ENCODE data around the gene SELENOS. TPM values are rescaled to one million over a fixed set of nuclear protein-coding genes. Genes with fewer than 3 reads are reported as not detected.
A peak's percentile ranks its signal among the peaks of the same experiment; 100 is the strongest.

Gene SELENOS
- total RNA-seq, 6 experiments from 2014 or later, result 30.4 to 52.5 (median 39.6) TPM

DNA sequence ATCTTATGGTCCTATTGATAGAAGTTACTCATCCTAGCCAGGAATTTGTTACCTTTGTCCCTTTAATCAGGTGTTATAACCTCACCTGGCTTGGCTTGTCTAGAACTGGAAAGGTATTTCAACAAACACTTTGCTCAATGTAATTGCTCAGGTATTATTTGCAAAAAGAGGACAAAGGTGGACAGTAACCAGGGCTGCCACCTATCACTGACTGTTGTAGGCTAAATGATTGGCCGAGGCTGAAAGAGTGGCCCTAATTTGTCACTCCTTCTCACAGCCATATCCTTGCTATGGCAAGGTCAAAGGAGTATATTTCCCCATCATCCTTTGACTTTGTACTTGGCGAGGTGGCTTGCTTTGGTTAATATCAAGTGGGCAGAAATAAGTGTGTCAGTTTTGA, 2.7 kb upstream of the SELENOS start:
- TF ChIP-seq POLR2A (IDR thresholded peaks at IDR 0.05), result no peak
- TF ChIP-seq, protein P1, sequence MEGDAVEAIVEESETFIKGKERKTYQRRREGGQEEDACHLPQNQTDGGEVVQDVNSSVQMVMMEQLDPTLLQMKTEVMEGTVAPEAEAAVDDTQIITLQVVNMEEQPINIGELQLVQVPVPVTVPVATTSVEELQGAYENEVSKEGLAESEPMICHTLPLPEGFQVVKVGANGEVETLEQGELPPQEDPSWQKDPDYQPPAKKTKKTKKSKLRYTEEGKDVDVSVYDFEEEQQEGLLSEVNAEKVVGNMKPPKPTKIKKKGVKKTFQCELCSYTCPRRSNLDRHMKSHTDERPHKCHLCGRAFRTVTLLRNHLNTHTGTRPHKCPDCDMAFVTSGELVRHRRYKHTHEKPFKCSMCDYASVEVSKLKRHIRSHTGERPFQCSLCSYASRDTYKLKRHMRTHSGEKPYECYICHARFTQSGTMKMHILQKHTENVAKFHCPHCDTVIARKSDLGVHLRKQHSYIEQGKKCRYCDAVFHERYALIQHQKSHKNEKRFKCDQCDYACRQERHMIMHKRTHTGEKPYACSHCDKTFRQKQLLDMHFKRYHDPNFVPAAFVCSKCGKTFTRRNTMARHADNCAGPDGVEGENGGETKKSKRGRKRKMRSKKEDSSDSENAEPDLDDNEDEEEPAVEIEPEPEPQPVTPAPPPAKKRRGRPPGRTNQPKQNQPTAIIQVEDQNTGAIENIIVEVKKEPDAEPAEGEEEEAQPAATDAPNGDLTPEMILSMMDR (IDR thresholded peaks at IDR 0.05), result no peak
- peaks cover 0 to 38% (median 13%) of the 10 kb centered on the region in 4 donors for H3K36me3 ChIP-seq
- peak; percentile 3 to 60 (median 42) for ATAC-seq

GRCh38 chr15:101277943-101278564, 769 bp upstream of the SELENOS start:
- Histone ChIP-seq H3K27ac (peak overlapping the region in 2 of 3 donors; percentile 20 to 54), H3K36me3 (peaks cover 17 to 41% (median 19%) of the 10 kb centered on the region in 4 donors), H3K4me1 (peaks cover 0 to 33% (median 13%) of the 10 kb centered on the region in 4 donors), H3K9me3 (no peaks in the 10 kb centered on the region), H3K4me3 (peak overlapping the region in 2 of 3 donors; percentile 94), H3K27me3 (no peaks in the 10 kb centered on the region)
- TF ChIP-seq POLR2A (IDR thresholded peaks at IDR 0.05), result no peak
- TF ChIP-seq, protein P1 (IDR thresholded peaks at IDR 0.05), result no peak
- ATAC-seq (no peak), DNase-seq (no peak)
- WGBS (ENCODE audit: insufficient coverage, low coverage, low lambda C conversion rate, missing lambda C conversion rate), result 82% methylated on average over 8 of the region's 12 CpGs
- intact Hi-C loops (cut with DNase I), result no loop called here

More for the DNA sequence above, 2.7 kb upstream of the SELENOS start:
- Histone ChIP-seq H3K9me3 (no peaks in the 10 kb centered on the region), H3K4me3 (no peak overlapping the region), H3K27me3 (no peaks in the 10 kb centered on the region), H3K4me1 (peaks cover 0 to 33% (median 13%) of the 10 kb centered on the region in 4 donors), H3K27ac (peak overlapping the region in 2 of 3 donors; percentile 47 to 73)
- WGBS (ENCODE audit: insufficient coverage, low coverage, low lambda C conversion rate, missing lambda C conversion rate), result 34% methylated on average over 2 of the region's 2 CpGs
- intact Hi-C loops (cut with DNase I), result no loop called here
- peak in 1 of 3 donors; percentile 76 for DNase-seq

DNA sequence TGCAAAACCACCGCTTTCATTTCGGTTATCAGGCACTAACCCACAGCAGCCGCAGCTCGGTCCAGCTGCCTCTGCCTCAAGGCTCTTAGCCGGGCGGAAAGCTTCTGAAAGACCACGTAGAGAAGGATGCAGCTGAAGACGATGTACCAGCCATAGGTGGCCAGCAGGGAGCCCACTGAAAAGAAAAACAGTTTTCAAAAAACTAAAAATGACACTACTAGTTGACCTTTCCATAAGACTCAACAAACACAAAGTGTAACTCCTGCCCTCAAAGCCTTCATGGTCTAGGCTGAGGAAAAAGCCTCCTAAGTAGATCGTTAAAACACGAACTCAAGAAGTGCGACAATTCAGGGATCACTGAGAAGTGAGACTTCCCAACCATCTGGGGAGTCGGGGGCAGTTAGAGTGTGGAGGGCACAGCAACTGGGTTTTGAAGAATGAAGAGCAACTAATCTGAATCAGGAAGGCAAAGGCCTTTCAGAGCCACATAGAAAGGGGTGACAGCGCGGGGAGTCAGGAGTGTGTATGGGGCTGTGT, 716 bp downstream of the SELENOS start:
- intact Hi-C loops (cut with DNase I), result no loop called here
- H3K27me3 ChIP-seq, result no peaks in the 10 kb centered on the region
- peaks cover 24 to 42% (median 31%) of the 10 kb centered on the region in 4 donors for H3K36me3 ChIP-seq
- no peak for TF ChIP-seq POLR2A (IDR thresholded peaks at IDR 0.05)
- TF ChIP-seq, protein P1 (IDR thresholded peaks at IDR 0.05), result peak in 3 of 4 donors; percentile 3 to 24 (median 20)
- no peak for ATAC-seq
- no peak for DNase-seq
- H3K9me3 ChIP-seq, result no peaks in the 10 kb centered on the region
- H3K4me3 ChIP-seq, result peak overlapping the region; percentile 94 to 97 (median 94)
- H3K4me1 ChIP-seq, result peaks cover 0 to 33% (median 13%) of the 10 kb centered on the region in 4 donors
- WGBS (ENCODE audit: insufficient coverage, low coverage, low lambda C conversion rate, missing lambda C conversion rate), result 6% methylated on average over 14 of the region's 14 CpGs
- peak overlapping the region; percentile 59 to 86 (median 69) for H3K27ac ChIP-seq

- no peak for DNase-seq
- no peak for TF ChIP-seq POLR2A (IDR thresholded peaks at IDR 0.05)
- Histone ChIP-seq H3K27ac (no peak overlapping the region), H3K4me3 (no peak overlapping the region), H3K36me3 (peaks cover 25 to 50% (median 37%) of the 10 kb centered on the region in 4 donors), H3K27me3 (no peaks in the 10 kb centered on the region), H3K9me3 (no peaks in the 10 kb centered on the region), H3K4me1 (peaks cover 0 to 22% (median 10%) of the 10 kb centered on the region in 4 donors)
- ATAC-seq, result no peak
- intact Hi-C loops (cut with DNase I), result no loop called here
- 66% methylated on average over 5 of the region's 5 CpGs for WGBS (ENCODE audit: insufficient coverage, low coverage, low lambda C conversion rate, missing lambda C conversion rate)
Measured at GRCh38 chr15:101275018-101275417, 2.3 kb downstream of the SELENOS start.

- TF ChIP-seq POLR2A (IDR thresholded peaks at IDR 0.05), result no peak
- TF ChIP-seq, protein P1 (IDR thresholded peaks at IDR 0.05), result no peak
- no peaks in the 10 kb centered on the region for H3K27me3 ChIP-seq
- ATAC-seq (no peak), DNase-seq (no peak)
- H3K36me3 ChIP-seq, result peaks cover 25 to 50% (median 37%) of the 10 kb centered on the region in 4 donors
- 79% methylated on average over 5 of the region's 5 CpGs for WGBS (ENCODE audit: insufficient coverage, low coverage, low lambda C conversion rate, missing lambda C conversion rate)
- H3K9me3 ChIP-seq, result no peaks in the 10 kb centered on the region
- H3K4me3 ChIP-seq, result no peak overlapping the region
- H3K4me1 ChIP-seq, result peaks cover 0 to 15% (median 7%) of the 10 kb centered on the region in 4 donors
- intact Hi-C loops (cut with DNase I), result no loop called here
- H3K27ac ChIP-seq, result no peak overlapping the region
Measured at GRCh38 chr15:101273534-101273933, 3.8 kb downstream of the SELENOS start.
